ENCODE measurements around the gene CAPN12. TPM values are rescaled to one million over a fixed set of nuclear protein-coding genes. Genes with fewer than 3 reads are reported as not detected.

CAPN12 gene
- total RNA-seq, 2 donors from 2014 or later = 5.2 to 5.7 TPM

GRCh38 chr19:38708413-38709024, 35.8 kb downstream of the CAPN12 start:
- Histone ChIP-seq H3K27ac (peak overlapping the region; percentile 20), H3K9me3 (no peaks in the 10 kb centered on the region), H3K27me3 (no peaks in the 10 kb centered on the region), H3K4me3 (no peak overlapping the region), H3K36me3 (peaks cover 59% of the 10 kb centered on the region), H3K4me1 (no peaks in the 10 kb centered on the region), H3K9ac (ENCODE audit: low read depth in 2 of 2, low read length in 2 of 2) (no peak overlapping the region)
- no peak for DNase-seq
- TF ChIP-seq, protein P1, sequence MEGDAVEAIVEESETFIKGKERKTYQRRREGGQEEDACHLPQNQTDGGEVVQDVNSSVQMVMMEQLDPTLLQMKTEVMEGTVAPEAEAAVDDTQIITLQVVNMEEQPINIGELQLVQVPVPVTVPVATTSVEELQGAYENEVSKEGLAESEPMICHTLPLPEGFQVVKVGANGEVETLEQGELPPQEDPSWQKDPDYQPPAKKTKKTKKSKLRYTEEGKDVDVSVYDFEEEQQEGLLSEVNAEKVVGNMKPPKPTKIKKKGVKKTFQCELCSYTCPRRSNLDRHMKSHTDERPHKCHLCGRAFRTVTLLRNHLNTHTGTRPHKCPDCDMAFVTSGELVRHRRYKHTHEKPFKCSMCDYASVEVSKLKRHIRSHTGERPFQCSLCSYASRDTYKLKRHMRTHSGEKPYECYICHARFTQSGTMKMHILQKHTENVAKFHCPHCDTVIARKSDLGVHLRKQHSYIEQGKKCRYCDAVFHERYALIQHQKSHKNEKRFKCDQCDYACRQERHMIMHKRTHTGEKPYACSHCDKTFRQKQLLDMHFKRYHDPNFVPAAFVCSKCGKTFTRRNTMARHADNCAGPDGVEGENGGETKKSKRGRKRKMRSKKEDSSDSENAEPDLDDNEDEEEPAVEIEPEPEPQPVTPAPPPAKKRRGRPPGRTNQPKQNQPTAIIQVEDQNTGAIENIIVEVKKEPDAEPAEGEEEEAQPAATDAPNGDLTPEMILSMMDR (IDR thresholded peaks at IDR 0.05) = no peak
- intact Hi-C loops (cut with DNase I) = no loop called here

- DNase-seq = peak; percentile 58
Measured at GRCh38 chr19:38707512-38708114, 36.7 kb downstream of the CAPN12 start.

GRCh38 chr19:38706792-38707511, 37.3 kb downstream of the CAPN12 start:
- peaks cover 54% of the 10 kb centered on the region for H3K36me3 ChIP-seq
- intact Hi-C loops (cut with DNase I) = no loop called here
- no peak for DNase-seq
- H3K9me3 ChIP-seq = no peaks in the 10 kb centered on the region
- H3K27ac ChIP-seq = peak overlapping the region; percentile 28
- no peak overlapping the region for H3K4me3 ChIP-seq
- peak overlapping the region in 1 of 2 donors; percentile 6 for H3K9ac ChIP-seq (ENCODE audit: low read depth in 2 of 2, low read length in 2 of 2)
- TF ChIP-seq, protein P1 (IDR thresholded peaks at IDR 0.05) = no peak
- H3K27me3 ChIP-seq = no peaks in the 10 kb centered on the region
- no peaks in the 10 kb centered on the region for H3K4me1 ChIP-seq

More at GRCh38 chr19:38707512-38708114, 36.7 kb downstream of the CAPN12 start:
- TF ChIP-seq, protein P1 (IDR thresholded peaks at IDR 0.05) = no peak
- Histone ChIP-seq H3K9me3 (no peaks in the 10 kb centered on the region), H3K27me3 (no peaks in the 10 kb centered on the region), H3K36me3 (peaks cover 56% of the 10 kb centered on the region), H3K4me1 (no peaks in the 10 kb centered on the region), H3K9ac (ENCODE audit: low read depth in 2 of 2, low read length in 2 of 2) (peak overlapping the region in 1 of 2 donors; percentile 6), H3K27ac (peak overlapping the region; percentile 28), H3K4me3 (no peak overlapping the region)
- intact Hi-C loops (cut with DNase I) = no loop called here

DNA sequence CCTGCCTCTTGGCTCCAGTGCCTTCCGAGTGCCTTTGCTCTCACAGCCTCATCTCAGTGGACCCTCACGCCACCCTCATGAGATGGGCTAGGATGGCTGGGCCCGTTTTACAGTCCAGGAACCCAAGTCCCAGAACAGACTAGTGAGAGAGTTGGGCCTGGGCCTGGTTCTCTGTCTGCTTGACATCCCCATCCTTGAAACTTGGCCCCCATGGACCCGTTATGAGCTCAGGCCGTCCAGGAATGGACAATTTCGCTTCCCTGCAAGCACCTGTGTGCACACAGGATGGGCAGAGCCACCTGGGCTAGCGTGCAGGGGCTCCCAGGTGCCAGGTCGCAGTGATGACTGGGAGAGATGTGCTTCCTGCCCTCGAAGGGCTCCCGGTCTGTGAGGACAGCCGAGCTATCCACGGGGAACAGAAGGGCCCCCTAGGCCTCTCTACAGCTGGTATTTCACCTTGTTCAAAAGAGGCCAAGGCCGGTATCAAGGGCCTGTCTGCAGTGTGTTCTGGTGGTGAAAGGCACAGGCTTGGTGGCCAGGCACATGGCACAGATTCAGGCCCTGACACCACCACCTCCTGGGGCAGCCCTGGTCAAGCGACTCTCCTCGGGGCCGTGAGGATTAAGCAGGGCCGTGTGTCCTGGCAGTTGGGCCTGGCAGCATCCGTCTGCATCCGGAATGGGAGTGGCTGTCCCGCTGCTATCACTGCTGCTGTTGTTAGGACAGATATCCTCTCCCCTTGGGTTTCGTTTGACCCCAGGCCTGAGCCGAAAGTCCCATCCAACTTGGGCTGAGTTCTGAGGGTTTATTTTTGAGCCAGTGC, 38.9 kb downstream of the CAPN12 start:
- intact Hi-C loops (cut with DNase I) = no loop called here
- Histone ChIP-seq H3K27me3 (no peaks in the 10 kb centered on the region), H3K4me1 (no peaks in the 10 kb centered on the region), H3K4me3 (no peak overlapping the region), H3K9me3 (no peaks in the 10 kb centered on the region), H3K27ac (peak overlapping the region; percentile 31), H3K9ac (ENCODE audit: low read depth in 2 of 2, low read length in 2 of 2) (no peak overlapping the region), H3K36me3 (peaks cover 45% of the 10 kb centered on the region)
- no peak for DNase-seq
- TF ChIP-seq, protein P1 (IDR thresholded peaks at IDR 0.05) = no peak

DNA sequence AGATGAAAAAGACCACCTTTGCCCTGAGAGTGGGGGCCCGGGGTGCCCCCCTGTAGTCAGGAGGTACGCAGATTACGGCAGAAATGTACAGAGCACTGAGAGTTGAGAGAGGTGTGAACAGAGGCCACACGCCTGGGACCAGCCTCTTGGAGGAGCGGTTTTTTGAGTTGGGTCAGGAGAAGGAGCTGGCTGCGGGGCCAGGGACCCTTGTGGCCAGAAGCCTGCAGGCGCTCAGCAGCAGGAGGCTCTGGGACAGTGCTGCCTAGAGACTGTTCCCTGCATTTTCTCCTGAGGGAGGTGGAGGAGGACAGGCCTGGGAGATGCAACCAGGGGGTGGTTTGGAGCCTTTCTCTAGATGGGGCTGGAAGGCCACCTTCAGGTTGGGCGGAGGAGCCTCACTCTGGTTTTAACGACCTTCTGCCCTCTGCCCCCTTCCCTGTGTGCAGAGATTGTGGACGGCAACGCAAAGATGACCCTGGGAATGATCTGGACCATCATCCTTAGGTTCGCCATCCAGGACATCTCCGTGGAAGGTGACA, 39.7 kb downstream of the CAPN12 start:
- TF ChIP-seq, protein P1 (IDR thresholded peaks at IDR 0.05) = no peak
- no peak overlapping the region for H3K9ac ChIP-seq (ENCODE audit: low read depth in 2 of 2, low read length in 2 of 2)
- no peak overlapping the region for H3K27ac ChIP-seq
- no peak overlapping the region for H3K4me3 ChIP-seq
- no peaks in the 10 kb centered on the region for H3K27me3 ChIP-seq
- H3K36me3 ChIP-seq = peaks cover 44% of the 10 kb centered on the region
- no peaks in the 10 kb centered on the region for H3K4me1 ChIP-seq
- intact Hi-C loops (cut with DNase I) = no loop called here
- no peak for DNase-seq
- H3K9me3 ChIP-seq = no peaks in the 10 kb centered on the region
